Panc1 (cell line): ENCODE results near the gene OSBPL1A. TPM values are rescaled to one million over a fixed set of nuclear protein-coding genes. Genes with fewer than 3 reads are reported as not detected.
A peak's percentile ranks its signal among the peaks of the same experiment; 100 is the strongest.

ENCODE experiments used
- ATAC-seq: fragments of 200-7000 bp; cut with Tn5 transposase; 2 replicates; pipeline ENCODE4 v1.9.1; 2020; ENCODE audit warnings: mild to moderate bottlenecking, moderate library complexity
- BruUV-seq: library from RNA; stranded (reverse); fragments of 400-500 nt; replicated peaks from 2 replicates; lab custom pipeline; 2021; lab: Mats Ljungman, UMichigan
- CTCF ChIA-PET: fragments of 300-600 bp; sonication (Branson Sonifier 250); formaldehyde crosslinking; loops from one replicate; lab custom pipeline; 2022; ENCODE audit warnings: antibody characterized with exemption; lab: Charles Lee
- POLR2A ChIA-PET: fragments of 300-600 bp; sonication (Branson Sonifier 250); formaldehyde crosslinking; loops from one replicate; lab custom pipeline; 2022; ENCODE audit warnings: antibody characterized with exemption; lab: Charles Lee
- DNase-seq: peaks from one replicate; pipeline ENCODE4 v3.0.0-alpha.2; 2010; ENCODE audit warnings: low read depth, low spot score
- H3K27ac ChIP-seq: 2 replicates; pipeline ENCODE4 v1.5.1; 2011; ENCODE audit warnings: mild to moderate bottlenecking, low read length, inconsistent platforms
- H3K27me3 ChIP-seq: fragments of 200-500 bp; sonication (Bioruptor generic); 2 replicates; pipeline ENCODE4 v1.6.0; 2014; ENCODE audit warnings: low read length, inconsistent platforms; ENCODE audit not compliant: control insufficient read depth, insufficient read depth
- H3K36me3 ChIP-seq: fragments of 200-500 bp; sonication (Bioruptor generic); 2 replicates; pipeline ENCODE4 v1.5.1; 2014; ENCODE audit warnings: inconsistent platforms, mild to moderate bottlenecking, low read length, moderate library complexity; ENCODE audit not compliant: control insufficient read depth, insufficient read depth
- H3K4me1 ChIP-seq: 2 replicates; pipeline ENCODE4 v1.5.1; 2011; ENCODE audit warnings: inconsistent platforms, mild to moderate bottlenecking, low read length, moderate library complexity; ENCODE audit not compliant: control insufficient read depth, insufficient read depth
- H3K4me3 ChIP-seq, 2 experiments: 2 replicates each; pipeline ENCODE4 v1.5.1; 2011 to 2012; ENCODE audit warnings: low read depth in 2 of 2, low read length in 2 of 2, mild to moderate bottlenecking in 2 of 2, inconsistent platforms in 1 of 2, moderate library complexity in 1 of 2
- H3K9me3 ChIP-seq: fragments of 200-500 bp; sonication (Bioruptor generic); 2 replicates; pipeline ENCODE4 v1.5.1; 2014; ENCODE audit warnings: low read depth, mild to moderate bottlenecking, inconsistent platforms, low read length, moderate library complexity; ENCODE audit not compliant: control insufficient read depth, insufficient read depth
- CTCF ChIP-seq: fragments of 450-650 bp; IDR thresholded peaks from 2 replicates; pipeline ENCODE4 v1.5.1; 2017; ENCODE audit warnings: mild to moderate bottlenecking
- POLR2AphosphoS5 ChIP-seq: IDR thresholded peaks from 2 replicates; pipeline ENCODE4 v1.6.1; 2012; ENCODE audit warnings: mild to moderate bottlenecking, low read depth, low read length, moderate library complexity
- REST ChIP-seq, 2 experiments: IDR thresholded peaks; 2 replicates each; pipeline ENCODE4 v1.6.1; 2011 to 2012; ENCODE audit warnings: low read depth in 2 of 2, control low read depth in 1 of 2, low read length in 1 of 2, mild to moderate bottlenecking in 1 of 2, moderate library complexity in 1 of 2; ENCODE audit not compliant: insufficient read depth in 1 of 2
- SIN3A ChIP-seq: IDR thresholded peaks from 2 replicates; pipeline ENCODE4 v1.6.1; 2012; ENCODE audit warnings: low read depth, mild to moderate bottlenecking, low read length, moderate library complexity, borderline replicate concordance; ENCODE audit not compliant: insufficient read depth
- TCF7L2 ChIP-seq: IDR thresholded peaks from 2 replicates; pipeline ENCODE4 v1.6.1; 2011; ENCODE audit warnings: mild to moderate bottlenecking, low read depth, low read length, inconsistent platforms
- in situ Hi-C: cut with HindIII; loops from 2 replicates; pipeline ENCODE4 v1.10.0; 2016; ENCODE audit warnings: low sequenced_read_pairs, low pct_unique_long_range_greater_than_20kb
- intact Hi-C: fragments of 100-400 bp; cut with micrococcal nuclease; formaldehyde crosslinking; loops from one replicate; pipeline ENCODE4 v1.10.0; 2022; ENCODE audit not compliant: unreplicated experiment
- total RNA-seq: library from RNA; stranded (reverse); gene quantifications from one replicate; pipeline ENCODE4 v1.2.1, GENCODE V29; 2021; ENCODE audit not compliant: unreplicated experiment

Gene OSBPL1A
- total RNA-seq, 1 experiment from 2014 or later: 50.5 TPM

GRCh38 chr18:24268784-24269550 lies 128.7 kb downstream of the OSBPL1A start:
- ChIA-PET CTCF (no interaction called here), POLR2A (no interaction called here)
- intact Hi-C loops (no loop called here), in situ Hi-C loops (no loop called here)
- Histone ChIP-seq H3K27ac (peak overlapping the region; percentile 45), H3K4me3 (no peak overlapping the region), H3K36me3 (no peaks in the 10 kb centered on the region), H3K4me1 (peaks cover 20% of the 10 kb centered on the region), H3K27me3 (no peaks in the 10 kb centered on the region), H3K9me3 (no peaks in the 10 kb centered on the region)
- TF ChIP-seq REST (IDR thresholded peaks at IDR 0.05; ENCODE audit: insufficient read depth in 1 of 2, low read depth in 2 of 2, low read length in 1 of 2) (no peak), CTCF (no peak), TCF7L2 (no peak), POLR2AphosphoS5 (no peak)
- DNase-seq: no peak
- no TSS peak for BruUV-seq
- no peak for ATAC-seq

GRCh38 chr18:24267878-24268277 lies 129.7 kb downstream of the OSBPL1A start:
- CTCF ChIA-PET: no interaction called here
- POLR2A ChIA-PET: interaction anchor here (0.7 kb wide), 1 partner anchor 1570 kb away, joined by 5 read pairs; no protein-coding TSS in a partner anchor
- Histone ChIP-seq H3K27me3 (no peaks in the 10 kb centered on the region), H3K4me3 (no peak overlapping the region), H3K4me1 (peaks cover 20% of the 10 kb centered on the region), H3K36me3 (no peaks in the 10 kb centered on the region), H3K27ac (no peak overlapping the region), H3K9me3 (no peaks in the 10 kb centered on the region)
- BruUV-seq: no TSS peak
- intact Hi-C loops (no loop called here), in situ Hi-C loops (no loop called here)
- TF ChIP-seq POLR2AphosphoS5: no peak
- TF ChIP-seq REST (IDR thresholded peaks at IDR 0.05; ENCODE audit: insufficient read depth in 1 of 2, low read depth in 2 of 2, low read length in 1 of 2): no peak
- no peak for TF ChIP-seq CTCF
- TF ChIP-seq TCF7L2: no peak
- TF ChIP-seq SIN3A: no peak
- ATAC-seq: no peak
- DNase-seq: no peak
